Activated CD8-positive, alpha-beta T cell treated with anti-CD3 and anti-CD28 coated beads, Interleukin-2, amount 10 ng/mL, durations not matched to agents 7 days and 5 days (primary cell): ENCODE results near the gene ABTB1. TPM values are rescaled to one million over a fixed set of nuclear protein-coding genes. Genes with fewer than 3 reads are reported as not detected.

ENCODE experiments used
- ATAC-seq: fragments of 150-1000 bp; cut with Tn5 transposase; one replicate; pipeline ENCODE4 v1.10.0; 2021; ENCODE audit warnings: moderate library complexity
- CTCF ChIA-PET: fragments of 350-600 bp; sonication (Branson Sonifier 250); formaldehyde crosslinking; loops from one replicate; lab custom pipeline; 2021; ENCODE audit warnings: antibody characterized with exemption; lab: Charles Lee
- POLR2A ChIA-PET: fragments of 350-600 bp; sonication (Branson Sonifier 250); formaldehyde crosslinking; loops from one replicate; lab custom pipeline; 2021; ENCODE audit warnings: antibody characterized with exemption; lab: Charles Lee
- DNase-seq: peaks from one replicate; pipeline ENCODE4 v3.0.0-alpha.2; 2020
- H3K27ac Mint-ChIP-seq: one replicate; pipeline ENCODE4 v1.8.0; 2021; ENCODE audit warnings: mild to moderate bottlenecking, mixed read lengths
- H3K27me3 Mint-ChIP-seq: one replicate; pipeline ENCODE4 v1.8.0; 2021; ENCODE audit warnings: low read depth, mixed read lengths
- H3K36me3 Mint-ChIP-seq: one replicate; pipeline ENCODE4 v1.8.0; 2021; ENCODE audit warnings: low read depth, mixed read lengths
- H3K4me1 Mint-ChIP-seq: one replicate; pipeline ENCODE4 v1.8.0; 2021; ENCODE audit warnings: low read depth, mixed read lengths
- H3K4me3 Mint-ChIP-seq: one replicate; pipeline ENCODE4 v1.8.0; 2021; ENCODE audit warnings: mild to moderate bottlenecking, mixed read lengths
- H3K9me3 Mint-ChIP-seq: one replicate; pipeline ENCODE4 v1.8.0; 2022; ENCODE audit warnings: mixed read lengths; ENCODE audit not compliant: insufficient read depth
- total RNA-seq, 2 experiments: library from RNA; stranded (reverse); gene quantifications; one replicate each; pipeline ENCODE4 v1.2.3, GENCODE V29; 2021

The ABTB1 gene
- total RNA-seq, 2 experiments from 2014 or later = 15.6 to 16.5 TPM

DNA sequence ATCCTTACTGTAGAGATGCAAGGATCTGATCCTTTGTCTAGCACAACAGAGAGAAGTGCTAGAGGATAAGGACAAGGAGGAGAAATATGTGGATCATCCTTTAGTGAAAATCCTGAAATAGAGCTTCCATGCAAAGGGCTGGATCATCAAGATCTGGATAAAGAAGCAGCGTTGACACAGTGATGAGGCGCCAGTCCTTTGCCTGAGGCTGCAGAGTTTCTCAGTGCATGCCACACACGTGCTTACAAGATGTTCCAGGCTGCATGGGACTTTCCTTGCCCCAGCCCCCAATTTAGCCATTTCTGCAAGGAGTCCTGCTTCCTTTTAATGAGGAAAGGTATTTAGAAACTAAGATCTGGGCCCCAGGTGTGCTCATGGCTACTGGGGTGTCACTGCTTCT, 7.2 kb upstream of the ABTB1 start:
- Mint-ChIP-seq H3K27me3 (peaks cover 3% of the 10 kb centered on the region), H3K4me1 (no peaks in the 10 kb centered on the region), H3K9me3 (no peaks in the 10 kb centered on the region), H3K27ac (no peak overlapping the region), H3K4me3 (no peak overlapping the region), H3K36me3 (no peaks in the 10 kb centered on the region)
- ATAC-seq (no peak), DNase-seq (no peak)
- POLR2A ChIA-PET = no interaction called here
- CTCF ChIA-PET = no interaction called here

DNA sequence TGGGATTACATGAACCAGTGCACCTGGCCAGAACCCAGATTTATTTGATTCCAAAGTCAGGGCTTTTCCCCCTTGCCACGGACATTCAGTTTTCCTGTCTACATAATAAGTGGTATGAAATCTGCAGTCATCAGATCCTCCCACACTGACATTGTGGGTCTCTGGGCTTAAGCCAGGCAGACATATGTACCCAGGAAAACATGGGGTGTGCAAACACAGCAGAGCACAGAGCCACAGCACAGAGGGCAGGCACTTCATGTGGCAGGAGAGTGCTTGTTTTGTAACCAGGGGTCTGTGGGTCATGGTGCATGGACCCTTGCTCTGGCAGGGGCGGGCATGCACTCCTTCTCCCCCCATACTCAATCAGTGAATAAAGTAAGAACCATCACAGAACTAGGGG, 6.1 kb upstream of the ABTB1 start:
- ChIA-PET CTCF (no interaction called here), POLR2A (no interaction called here)
- Mint-ChIP-seq H3K36me3 (no peaks in the 10 kb centered on the region), H3K4me3 (no peak overlapping the region), H3K27me3 (peaks cover 3% of the 10 kb centered on the region), H3K27ac (no peak overlapping the region), H3K9me3 (no peaks in the 10 kb centered on the region), H3K4me1 (peaks cover 9% of the 10 kb centered on the region)
- DNase-seq (no peak), ATAC-seq (no peak)

DNA sequence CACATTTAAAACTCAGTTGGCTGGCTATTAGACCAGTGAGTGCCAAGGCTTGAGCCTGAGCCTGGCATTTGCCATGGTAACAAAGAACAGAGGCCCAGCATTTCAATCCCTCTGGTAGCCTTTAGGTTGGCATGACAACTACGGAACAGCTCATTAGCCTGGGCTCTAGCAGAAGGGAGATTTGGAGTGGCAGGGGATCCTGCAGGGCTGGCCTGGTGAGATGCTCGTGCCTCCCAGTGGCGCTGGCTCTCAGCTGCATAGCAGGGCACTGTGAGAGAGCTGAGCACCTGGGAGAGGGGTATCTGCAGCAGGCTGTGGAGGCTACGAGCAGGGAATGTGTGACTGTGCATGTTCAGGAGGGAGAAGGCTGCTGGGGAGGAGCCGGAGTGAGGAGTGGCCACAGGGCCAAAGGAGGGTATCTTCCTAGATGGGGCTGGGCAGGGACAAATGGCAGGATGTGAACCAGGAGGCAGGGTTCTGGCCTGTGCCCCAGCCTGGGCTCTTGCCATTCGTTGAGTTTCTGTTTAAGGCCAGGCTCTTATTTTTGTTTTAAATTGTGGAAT, 5.6 kb upstream of the ABTB1 start:
- H3K4me1 Mint-ChIP-seq = peaks cover 12% of the 10 kb centered on the region
- ATAC-seq = no peak
- no peak for DNase-seq
- H3K27ac Mint-ChIP-seq = no peak overlapping the region
- H3K4me3 Mint-ChIP-seq = no peak overlapping the region
- CTCF ChIA-PET = no interaction called here
- POLR2A ChIA-PET = no interaction called here
- no peaks in the 10 kb centered on the region for H3K36me3 Mint-ChIP-seq
- no peaks in the 10 kb centered on the region for H3K9me3 Mint-ChIP-seq
- peaks cover 3% of the 10 kb centered on the region for H3K27me3 Mint-ChIP-seq

DNA sequence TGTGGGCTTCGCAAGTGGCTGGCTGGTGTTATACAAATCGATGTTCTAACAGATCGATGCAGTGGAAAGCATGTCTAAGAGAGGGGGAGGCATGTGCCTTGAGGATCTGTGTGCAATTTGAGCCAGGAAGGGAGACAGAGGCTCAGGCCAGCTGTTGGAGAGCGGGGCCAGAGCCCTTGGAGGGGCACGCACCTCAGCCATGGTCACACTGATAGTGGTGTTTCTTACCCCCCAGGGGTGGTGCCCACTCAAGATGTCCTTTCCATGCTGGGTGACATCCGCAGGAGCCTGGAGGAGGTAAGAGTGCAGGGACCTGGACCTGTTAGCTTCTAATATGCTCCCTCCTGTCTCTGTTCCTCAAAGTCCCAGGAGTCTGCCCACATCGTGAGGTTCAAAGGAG, 3.8 kb upstream of the ABTB1 start:
- ATAC-seq = no peak
- peaks cover 18% of the 10 kb centered on the region for H3K4me1 Mint-ChIP-seq
- H3K9me3 Mint-ChIP-seq = no peaks in the 10 kb centered on the region
- ChIA-PET CTCF (no interaction called here), POLR2A (no interaction called here)
- no peak for DNase-seq
- no peak overlapping the region for H3K4me3 Mint-ChIP-seq
- H3K36me3 Mint-ChIP-seq = no peaks in the 10 kb centered on the region
- H3K27ac Mint-ChIP-seq = peak overlapping the region; percentile 30
- peaks cover 3% of the 10 kb centered on the region for H3K27me3 Mint-ChIP-seq

DNA sequence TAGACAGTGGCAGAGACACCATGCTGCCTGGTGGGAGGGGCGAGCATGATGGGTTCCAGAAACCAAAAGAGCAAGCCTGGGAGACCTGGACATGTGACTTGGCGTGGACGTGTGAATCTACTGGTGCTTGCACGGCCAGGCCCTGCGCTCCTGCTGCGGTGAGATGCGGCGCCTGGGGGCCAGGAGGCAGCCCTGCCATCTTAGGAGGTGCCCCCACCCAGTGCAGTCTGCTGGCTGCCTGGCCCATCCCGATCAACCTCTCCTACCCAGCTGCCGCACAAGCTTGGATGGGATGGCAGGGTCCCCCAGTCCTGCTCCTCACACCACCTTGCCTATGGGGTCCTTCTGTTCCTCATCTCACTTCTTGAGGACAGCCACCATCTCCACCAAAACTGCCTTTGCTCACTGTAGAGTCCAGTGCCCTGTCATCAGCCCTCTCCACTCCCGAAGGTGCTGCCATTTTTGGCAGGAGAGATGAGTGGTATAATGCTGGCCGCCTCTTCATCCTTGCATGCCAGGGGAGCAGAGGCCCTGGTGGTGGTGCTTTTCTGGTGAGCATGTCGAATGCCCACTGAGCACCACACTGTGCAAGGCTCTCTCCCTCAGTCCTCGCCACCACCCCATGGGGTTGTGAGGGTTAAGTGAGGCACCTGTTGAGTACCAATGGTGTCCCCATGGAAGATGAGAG, 3.1 kb upstream of the ABTB1 start:
- H3K36me3 Mint-ChIP-seq = no peaks in the 10 kb centered on the region
- peaks cover 3% of the 10 kb centered on the region for H3K27me3 Mint-ChIP-seq
- DNase-seq (no peak), ATAC-seq (no peak)
- H3K9me3 Mint-ChIP-seq = no peaks in the 10 kb centered on the region
- H3K4me3 Mint-ChIP-seq = no peak overlapping the region
- H3K27ac Mint-ChIP-seq = no peak overlapping the region
- POLR2A ChIA-PET = interaction anchor here (0.9 kb wide), 1 partner anchor 81 kb away, joined by 3 read pairs; no protein-coding TSS in a partner anchor
- H3K4me1 Mint-ChIP-seq = peaks cover 25% of the 10 kb centered on the region
- CTCF ChIA-PET = interaction anchor here (1.5 kb wide), 1 partner anchor 71 kb away, joined by 4 read pairs; the partner anchor contains the start of gene MCM2

GRCh38 chr3:127670229-127670559, 2.6 kb upstream of the ABTB1 start:
- Mint-ChIP-seq H3K27ac (no peak overlapping the region), H3K4me3 (no peak overlapping the region), H3K9me3 (no peaks in the 10 kb centered on the region), H3K36me3 (no peaks in the 10 kb centered on the region), H3K4me1 (peaks cover 29% of the 10 kb centered on the region), H3K27me3 (peaks cover 3% of the 10 kb centered on the region)
- ChIA-PET POLR2A (interaction anchor here (0.9 kb wide), 1 partner anchor 81 kb away, joined by 3 read pairs; no protein-coding TSS in a partner anchor), CTCF (interaction anchor here (1.5 kb wide), 1 partner anchor 72 kb away, joined by 4 read pairs; the partner anchor contains the start of gene MCM2)
- no peak for ATAC-seq
- DNase-seq = no peak

DNA sequence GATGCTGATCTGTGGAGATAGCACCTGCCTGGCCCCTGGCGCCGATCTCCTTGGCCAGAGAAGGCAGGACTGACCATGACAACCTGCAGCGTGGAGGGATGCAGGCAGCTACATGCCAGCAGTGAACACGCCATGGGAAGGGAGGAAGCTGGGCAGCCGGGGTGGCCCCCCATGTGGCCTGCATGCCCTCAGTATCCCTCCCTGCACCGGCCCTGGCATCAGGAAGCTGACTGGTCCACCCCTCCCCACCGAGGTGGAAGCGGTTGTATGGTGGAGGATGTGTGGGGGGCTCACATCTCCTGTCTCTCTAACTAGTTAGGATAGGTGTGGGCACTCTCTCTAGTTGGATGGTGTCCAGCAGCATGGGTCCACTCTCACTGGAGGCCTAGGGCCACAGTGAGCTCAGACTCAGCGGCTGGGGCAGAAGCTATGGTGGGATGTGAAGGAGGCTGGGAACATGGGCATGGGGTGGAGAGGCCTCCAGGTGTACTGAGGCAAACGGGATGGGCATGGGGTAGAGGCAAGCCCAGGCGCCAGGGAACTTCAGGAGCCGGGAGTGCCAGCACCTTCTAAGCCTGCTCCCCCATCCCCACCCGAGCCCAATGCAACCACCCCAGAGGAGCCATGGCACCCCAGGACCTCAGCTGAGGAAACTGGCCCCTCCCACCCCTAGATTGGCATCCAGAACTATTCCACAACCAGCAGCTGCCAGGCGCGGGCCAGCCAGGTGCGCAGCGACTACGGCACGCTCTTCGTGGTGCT, 1.8 kb upstream of the ABTB1 start:
- Mint-ChIP-seq H3K9me3 (no peaks in the 10 kb centered on the region), H3K27ac (peak overlapping the region; percentile 99), H3K4me3 (peak overlapping the region; percentile 91), H3K27me3 (peaks cover 3% of the 10 kb centered on the region), H3K4me1 (peaks cover 29% of the 10 kb centered on the region), H3K36me3 (no peaks in the 10 kb centered on the region)
- CTCF ChIA-PET = interaction anchor here (1.5 kb wide), 1 partner anchor 72 kb away, joined by 4 read pairs; the partner anchor contains the start of gene MCM2
- no peak for DNase-seq
- POLR2A ChIA-PET = interaction anchor here (0.6 to 1.5 kb wide), 5 partner anchors 9 to 1195 kb away, joined by 3 to 6 read pairs (median 3); partner anchors contain the start of gene ZXDC
- no peak for ATAC-seq

DNA sequence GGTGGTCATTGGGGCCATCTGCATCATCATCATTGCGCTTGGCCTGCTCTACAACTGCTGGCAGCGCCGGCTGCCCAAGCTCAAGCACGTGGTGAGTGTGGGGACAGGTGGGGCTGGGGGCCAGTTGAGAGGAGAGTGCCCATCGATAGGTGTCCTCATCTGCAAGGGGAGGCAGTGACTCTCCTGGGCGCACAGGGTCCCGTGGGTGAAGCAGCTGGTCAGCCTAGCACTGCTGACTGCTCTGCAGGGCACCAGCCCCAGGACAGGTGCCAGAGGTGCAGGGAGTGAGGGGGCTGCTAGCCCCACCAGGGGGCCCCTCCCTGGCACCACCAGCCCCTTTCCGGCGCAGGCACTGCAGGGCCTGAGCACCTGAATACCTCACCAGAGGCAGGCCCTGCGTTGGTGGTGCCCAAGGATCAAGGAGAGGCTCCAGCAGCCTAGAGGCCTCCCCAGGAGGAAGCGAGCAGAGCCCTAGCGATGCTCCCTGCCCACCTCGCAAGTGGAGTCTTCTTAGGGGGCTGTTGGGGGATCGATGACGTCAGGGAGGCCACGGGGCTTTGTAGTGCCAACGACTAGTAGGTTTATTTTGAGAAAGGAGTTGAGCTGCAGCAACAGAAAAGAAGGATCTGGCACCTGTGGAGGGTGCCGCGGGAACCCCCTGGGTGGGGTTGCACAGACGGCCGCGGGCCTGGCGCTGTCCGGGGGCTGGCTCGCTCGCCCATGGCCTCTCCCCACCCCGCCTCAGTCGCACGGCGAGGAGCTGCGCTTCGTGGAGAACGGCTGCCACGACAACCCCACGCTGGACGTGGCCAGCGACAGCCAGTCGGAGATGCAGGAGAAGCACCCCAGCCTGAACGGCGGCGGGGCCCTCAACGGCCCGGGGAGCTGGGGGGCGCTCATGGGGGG, 976 bp upstream of the ABTB1 start:
- ATAC-seq (peak; percentile 14), DNase-seq (peak; percentile 67)
- Mint-ChIP-seq H3K27me3 (peaks cover 3% of the 10 kb centered on the region), H3K9me3 (no peaks in the 10 kb centered on the region), H3K4me1 (peaks cover 29% of the 10 kb centered on the region), H3K36me3 (no peaks in the 10 kb centered on the region), H3K4me3 (peak overlapping the region; percentile 91), H3K27ac (peak overlapping the region; percentile 99)
- ChIA-PET CTCF (interaction anchor here (0.7 to 1.5 kb wide), 5 partner anchors 19 to 97 kb away, joined by 3 to 5 read pairs (median 4); partner anchors contain the start of gene MCM2), POLR2A (interaction anchor here (0.6 to 1.8 kb wide), 12 partner anchors 9 to 1196 kb away, joined by 3 to 8 read pairs (median 4); partner anchors contain the start of genes MCM2, TPRA1 and ZXDC)

DNA sequence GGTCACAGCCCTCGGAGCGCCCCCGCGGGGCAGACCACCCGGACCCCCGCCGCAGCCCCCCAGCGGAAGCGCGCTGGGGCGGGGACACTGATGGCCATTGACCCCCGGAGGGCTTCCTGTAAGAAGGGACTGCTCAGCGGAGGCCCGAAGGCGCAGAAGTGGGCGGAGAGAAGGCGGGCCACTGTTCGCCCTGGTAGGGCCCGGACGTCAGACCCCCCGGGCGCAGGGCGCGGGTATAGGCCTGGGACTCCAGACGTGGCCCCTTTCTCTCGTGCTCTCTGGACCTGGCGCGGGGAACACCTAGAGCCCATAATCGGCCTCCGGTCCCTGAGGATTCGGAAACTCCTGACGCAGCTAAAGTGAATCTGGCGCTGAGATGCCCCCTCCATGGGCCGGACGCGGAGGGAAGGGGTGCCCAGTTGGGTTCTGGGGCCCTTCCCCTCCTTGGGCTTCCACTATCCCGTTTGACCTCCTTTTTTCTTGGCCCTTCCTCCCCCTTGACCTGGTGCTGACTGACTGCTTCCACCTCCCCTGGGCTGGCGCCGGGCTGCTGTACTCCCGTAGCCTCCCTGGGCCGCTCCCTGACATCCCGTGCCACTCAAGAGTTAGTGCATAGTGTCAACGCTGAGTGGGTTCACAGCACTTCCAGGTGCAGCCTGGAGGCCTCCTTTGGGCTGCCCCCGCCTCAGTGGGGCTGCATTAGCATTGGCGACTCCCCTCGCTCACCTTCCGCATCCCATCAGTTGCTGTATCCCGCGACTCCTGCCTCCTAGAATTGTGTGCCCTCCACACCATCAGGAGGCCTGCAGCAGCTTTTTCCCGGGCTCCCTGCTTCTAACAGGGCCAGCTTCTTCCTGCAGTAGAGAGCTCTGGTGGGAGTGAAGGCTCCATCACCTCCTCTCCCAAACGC, 694 bp downstream of the ABTB1 start:
- CTCF ChIA-PET = interaction anchor here (0.6 to 1.4 kb wide), 2 partner anchors 17 to 1061 kb away, joined by 3 read pairs; no protein-coding TSS in a partner anchor
- ATAC-seq = peak; percentile 65
- H3K9me3 Mint-ChIP-seq = no peaks in the 10 kb centered on the region

DNA sequence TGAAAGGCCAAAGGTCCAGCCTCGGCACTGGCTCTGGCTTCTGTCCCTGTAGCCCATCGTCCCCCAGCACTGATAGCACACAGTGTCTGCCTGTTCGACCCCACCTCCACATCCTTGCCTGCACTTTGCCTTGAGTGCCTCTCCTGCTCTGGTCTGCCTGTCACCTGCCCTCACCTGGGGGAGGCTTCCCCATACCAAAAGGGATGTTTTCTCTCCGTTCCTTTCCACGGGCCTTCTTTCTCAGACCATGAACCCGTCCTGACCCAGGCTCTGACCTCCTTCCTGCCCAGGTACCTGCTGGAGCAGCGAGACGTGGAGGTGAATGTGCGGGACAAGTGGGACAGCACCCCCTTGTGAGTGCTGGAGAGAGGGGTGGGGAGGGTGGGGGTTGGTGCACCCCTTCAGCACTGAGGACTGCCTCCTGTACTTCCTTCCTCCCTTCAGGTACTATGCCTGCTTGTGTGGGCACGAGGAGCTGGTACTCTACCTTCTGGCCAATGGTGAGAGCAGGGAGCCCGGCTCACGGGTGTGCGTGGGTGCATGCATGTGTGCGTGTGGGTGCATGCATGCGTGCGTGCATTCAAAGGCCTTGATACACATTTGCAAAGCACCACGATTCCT, 1.5 kb downstream of the ABTB1 start:
- ATAC-seq (no peak), DNase-seq (no peak)
- Mint-ChIP-seq H3K27ac (peak overlapping the region; percentile 85), H3K4me1 (peaks cover 29% of the 10 kb centered on the region), H3K4me3 (peak overlapping the region; percentile 83), H3K9me3 (no peaks in the 10 kb centered on the region), H3K36me3 (no peaks in the 10 kb centered on the region), H3K27me3 (no peaks in the 10 kb centered on the region)
- ChIA-PET POLR2A (no interaction called here), CTCF (interaction anchor here (1.4 kb wide), 1 partner anchor 17 kb away, joined by 3 read pairs; no protein-coding TSS in a partner anchor)

More for the DNA sequence above, 694 bp downstream of the ABTB1 start:
- POLR2A ChIA-PET = interaction anchor here (1.8 kb wide), 1 partner anchor 9 kb away, joined by 7 read pairs; no protein-coding TSS in a partner anchor
- Mint-ChIP-seq H3K27me3 (peaks cover 3% of the 10 kb centered on the region), H3K4me1 (peaks cover 29% of the 10 kb centered on the region), H3K36me3 (no peaks in the 10 kb centered on the region), H3K4me3 (peak overlapping the region; percentile 83), H3K27ac (peak overlapping the region; percentile 85)
- peak; percentile 70 for DNase-seq
